ENCODE results near the gene MED7. TPM values are rescaled to one million over a fixed set of nuclear protein-coding genes. Genes with fewer than 3 reads are reported as not detected.

Gene MED7
- total and polyA plus RNA-seq, 2 of the 4 experiments (the other 2 are of a cell fraction) = 8.6 to 9.0 TPM

GRCh38 chr5:157150995-157151394, 8.3 kb upstream of the MED7 start:
- no CpG with 5 or more reads among the region's 3 CpGs for WGBS, 2 experiments (ENCODE audit: extremely low coverage in 2 of 2, insufficient read length in 1 of 2)
- H2BK15ac ChIP-seq (ENCODE audit: low read depth, low read length) = no peak overlapping the region
- H3K23ac ChIP-seq (ENCODE audit: low read depth, low read length) = no peak overlapping the region
- H2AFZ ChIP-seq (replicated peaks; ENCODE audit: low read length, poor library complexity) = no peak overlapping the region
- no peak for TF ChIP-seq CTCF (conservative IDR thresholded peaks at IDR 0.05; ENCODE audit: low read depth, low read length)
- no peak for TF ChIP-seq RCOR1 (IDR thresholded peaks at IDR 0.05; ENCODE audit: insufficient replicate concordance, low read length)
- no peak for TF ChIP-seq MAFK (IDR thresholded peaks at IDR 0.05; ENCODE audit: low read depth, low read length)
- TF ChIP-seq SMC3 (IDR thresholded peaks at IDR 0.05; ENCODE audit: low read depth, low read length) = no peak
- TF ChIP-seq RFX5 (IDR thresholded peaks at IDR 0.05; ENCODE audit: low read depth, low read length) = no peak
- no peak for TF ChIP-seq USF2 (IDR thresholded peaks at IDR 0.05; ENCODE audit: low read depth, low read length)
- TF ChIP-seq CEBPB (IDR thresholded peaks at IDR 0.05; ENCODE audit: low read depth, low read length) = no peak
- in situ Hi-C loops (cut with MboI; ENCODE audit: low sequenced_read_pairs) (no loop called here), dilution Hi-C loops (cut with HindIII; ENCODE audit: low sequenced_read_pairs, unreplicated experiment) (no loop called here), intact Hi-C loops (cut with micrococcal nuclease) (loop anchor here (2.0 kb wide), 1 partner anchor 324 kb away; no protein-coding TSS in a partner anchor)
- no peaks in the 10 kb centered on the region for H3K9me1 ChIP-seq (ENCODE audit: insufficient read depth, low read length)
- H2BK20ac ChIP-seq (ENCODE audit: low read depth, low read length) = no peak overlapping the region
- no peak overlapping the region for H3K9ac ChIP-seq (ENCODE audit: low read depth, low read length)
- no peak overlapping the region for H4K5ac ChIP-seq (ENCODE audit: low read depth, low read length)
- H3K14ac ChIP-seq (replicated peaks; ENCODE audit: low read depth, low read length) = no peak overlapping the region
- H3K36me3 ChIP-seq (ENCODE audit: control insufficient read depth, insufficient read depth, low read length) = no peaks in the 10 kb centered on the region
- no peak overlapping the region for H4K8ac ChIP-seq (ENCODE audit: low read depth in 2 of 2, low read length in 2 of 2)
- ATAC-seq (ENCODE audit: low read depth) (no peak), DNase-seq (no peak)
- H3K56ac ChIP-seq (ENCODE audit: extremely low read depth, insufficient read depth, low read length) = no peak overlapping the region
- no peaks in the 10 kb centered on the region for H3K9me3 ChIP-seq (ENCODE audit: control insufficient read depth, insufficient read depth, low read length)
- H2AK5ac ChIP-seq (ENCODE audit: low read depth, low read length) = no peak overlapping the region
- CTCF ChIA-PET = no interaction called here
- no peak overlapping the region for H2AK9ac ChIP-seq (replicated peaks; ENCODE audit: low read depth, low read length, poor library complexity)
- H3K79me1 ChIP-seq (ENCODE audit: low read depth in 1 of 2, low read length in 2 of 2) = no peaks in the 10 kb centered on the region
- no peak overlapping the region for H2BK5ac ChIP-seq (ENCODE audit: low read depth, low read length, poor library complexity, severe bottlenecking)
- no peak overlapping the region for H3K4me2 ChIP-seq (ENCODE audit: low read depth, low read length)
- no peak overlapping the region for H2BK120ac ChIP-seq (ENCODE audit: low read depth, low read length)
- no peak overlapping the region for H4K91ac ChIP-seq (ENCODE audit: insufficient read depth, low read depth, low read length)
- H3K27ac ChIP-seq (ENCODE audit: insufficient read depth, low read length) = no peak overlapping the region
- BruUV-seq (replicated peaks) = no TSS peak
- no peaks in the 10 kb centered on the region; the same call in 1 of the 2 replicates for H3K27me3 ChIP-seq (ENCODE audit: control insufficient read depth, insufficient read depth, low read length)
- no peak overlapping the region for H3K4ac ChIP-seq (ENCODE audit: low read depth, low read length)
- H3K18ac ChIP-seq (ENCODE audit: low read depth, low read length) = no peak overlapping the region
- H3K4me1 ChIP-seq (ENCODE audit: control insufficient read depth, insufficient read depth, low read length) = no peaks in the 10 kb centered on the region
- POLR2A ChIA-PET (ENCODE audit: unreplicated experiment) = no interaction called here
- H4K20me1 ChIP-seq (ENCODE audit: insufficient read depth, low read length) = no peaks in the 10 kb centered on the region
- no peak overlapping the region for H3K4me3 ChIP-seq (ENCODE audit: insufficient read depth, low read depth, low read length)

Data from IMR-90 (cell line).